Body of pancreas (tissue), 4 donors: ENCODE measurements around the gene AFF3.

Experiments used
- CTCF ChIP-seq, 7 experiments: fragments of 450-650 bp in 4 of 7; fragments of 200-600 bp in 3 of 7; sonication (generic) in 3 of 7; IDR thresholded peaks; one replicate each; pipeline ENCODE4 v1.5.1; 2016 to 2019; ENCODE audit warnings: antibody characterized with exemption in 7 of 7
- POLR2A ChIP-seq, 3 donors: fragments of 450-650 bp; IDR thresholded peaks; one replicate each; pipeline ENCODE4 v1.6.1; 2016; ENCODE audit warnings: antibody characterized with exemption in 3 of 3, mild to moderate bottlenecking in 2 of 3

DNA sequence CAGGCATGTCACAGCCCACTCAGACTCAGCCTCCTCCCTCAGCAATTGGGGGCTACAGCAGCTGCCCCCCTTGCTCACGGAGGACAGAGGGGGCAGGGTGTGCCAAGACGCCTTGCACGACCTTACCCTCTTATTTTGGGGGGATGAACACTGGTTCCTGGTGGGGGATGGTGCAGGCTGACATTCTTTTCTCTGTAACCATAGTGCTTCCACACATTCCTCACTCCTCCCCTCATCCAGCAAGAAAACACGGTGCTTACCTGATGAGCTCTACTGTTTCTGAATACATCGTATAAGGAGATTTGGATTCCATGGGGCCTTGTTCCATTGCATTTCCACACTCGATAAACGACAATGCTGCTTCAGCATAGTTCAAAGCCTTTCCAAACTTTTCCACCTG, 577.2 kb downstream of the AFF3 start:
- TF ChIP-seq CTCF (IDR thresholded peaks at IDR 0.05) (no peak), POLR2A (IDR thresholded peaks at IDR 0.05) (no peak)
